AG09309 (cell line): ENCODE results near the gene ST6GAL1.

Source experiments
- DNase-seq: peaks from one replicate; pipeline ENCODE4 v3.0.0-alpha.2; 2010; ENCODE audit warnings: low read depth
- H3K4me3 ChIP-seq: 2 replicates; pipeline ENCODE4 v1.5.1; 2011; ENCODE audit warnings: mild to moderate bottlenecking, low read depth, low read length, moderate library complexity; ENCODE audit not compliant: control insufficient read depth
- CTCF ChIP-seq: IDR thresholded peaks from 2 replicates; pipeline ENCODE4 v1.5.1; 2011; ENCODE audit warnings: mild to moderate bottlenecking, low read depth, low read length, inconsistent platforms; ENCODE audit not compliant: insufficient read depth, control insufficient read depth; ENCODE audit errors: missing control alignments

Gene ST6GAL1

GRCh38 chr3:187077085-187077484 lies 146.8 kb downstream of the ST6GAL1 start:
- DNase-seq = no peak
- no peak overlapping the region for H3K4me3 ChIP-seq
- TF ChIP-seq CTCF = no peak

- no peak overlapping the region for H3K4me3 ChIP-seq
- no peak for TF ChIP-seq CTCF
- DNase-seq = no peak
Observed at GRCh38 chr3:187077537-187077936, 147.2 kb downstream of the ST6GAL1 start.

- H3K4me3 ChIP-seq = no peak overlapping the region
- TF ChIP-seq CTCF = no peak
- no peak for DNase-seq
Observed at GRCh38 chr3:187079090-187080022, 149.0 kb downstream of the ST6GAL1 start.

DNA sequence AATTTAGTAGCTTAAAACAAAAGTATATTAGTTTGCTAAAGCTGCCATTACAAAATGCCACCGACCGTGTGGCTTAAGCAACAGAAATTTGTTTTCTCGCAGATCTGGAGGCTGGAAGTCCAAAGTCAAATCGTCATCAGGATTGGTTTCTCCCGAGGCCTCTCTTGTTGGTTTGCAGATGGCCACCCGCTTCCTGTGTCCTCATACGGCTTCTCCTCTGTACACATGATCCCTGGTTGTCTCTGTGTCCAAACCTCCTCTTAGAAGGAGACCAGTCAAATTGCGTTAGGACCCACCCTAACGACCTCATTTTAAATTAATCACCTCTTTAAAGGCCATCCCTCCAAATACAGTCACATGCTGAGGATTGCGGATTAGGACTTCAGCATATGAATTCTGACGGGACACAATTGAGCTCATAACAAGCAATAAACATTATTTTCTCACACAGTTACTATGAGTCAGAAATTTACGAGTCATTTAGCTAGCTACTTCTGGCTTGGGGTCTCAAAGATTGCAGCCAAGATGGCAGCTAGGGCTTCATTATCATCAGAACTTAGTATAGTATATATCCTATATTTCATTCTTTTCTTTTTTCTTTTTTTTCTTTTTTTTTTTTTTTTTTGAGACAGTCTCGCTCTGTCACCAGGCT lies 150.6 kb downstream of the ST6GAL1 start:
- TF ChIP-seq CTCF = no peak
- DNase-seq = no peak

GRCh38 chr3:187082758-187083375 lies 152.5 kb downstream of the ST6GAL1 start:
- TF ChIP-seq CTCF = no peak
- no peak overlapping the region for H3K4me3 ChIP-seq
- no peak for DNase-seq

More for the DNA sequence above, 150.6 kb downstream of the ST6GAL1 start:
- H3K4me3 ChIP-seq = no peak overlapping the region

DNA sequence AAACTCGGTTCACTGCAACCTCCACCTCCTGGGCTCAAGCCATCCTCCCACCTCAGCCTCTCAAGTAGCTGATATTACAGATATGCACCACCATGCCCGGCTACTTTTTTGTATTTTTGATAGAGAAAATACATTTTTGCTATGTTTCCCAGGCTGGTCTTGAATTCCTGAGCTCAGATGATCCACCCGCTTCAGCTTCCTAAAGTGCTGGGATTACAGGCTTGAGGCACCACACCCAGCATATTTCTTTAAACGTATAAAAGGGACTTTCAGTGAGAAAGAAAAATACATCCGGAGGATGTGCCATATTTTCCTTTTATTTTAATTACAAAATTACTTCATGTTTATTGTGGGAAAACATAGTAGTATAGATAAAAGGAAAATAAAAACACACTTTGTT lies 153.8 kb downstream of the ST6GAL1 start:
- DNase-seq = no peak
- TF ChIP-seq CTCF = no peak
- H3K4me3 ChIP-seq = no peak overlapping the region
